GM12878 (cell line): Measurements from ENCODE around the gene SPIB. TPM values are rescaled to one million over a fixed set of nuclear protein-coding genes. Genes with fewer than 3 reads are reported as not detected.

Source experiments
- BACH1 ChIP-seq: fragments of 450-650 bp; IDR thresholded peaks from 2 replicates; pipeline ENCODE4 v1.6.1; 2017; ENCODE audit warnings: mild to moderate bottlenecking, borderline replicate concordance
- CREM ChIP-seq: IDR thresholded peaks from 2 replicates; pipeline ENCODE4 v1.6.1; 2014; ENCODE audit warnings: antibody characterized with exemption, low read depth
- DPF2 ChIP-seq: fragments of 450-650 bp; IDR thresholded peaks from 2 replicates; pipeline ENCODE4 v1.6.1; 2017; ENCODE audit warnings: mild to moderate bottlenecking
- NR2F1 ChIP-seq: fragments of 450-650 bp; conservative IDR thresholded peaks from 2 replicates; pipeline ENCODE4 v1.6.1; 2017; ENCODE audit warnings: mild to moderate bottlenecking
- PAX5 ChIP-seq: IDR thresholded peaks from 2 replicates; pipeline ENCODE4 v1.6.1; 2011; ENCODE audit warnings: low read depth, low read length, borderline replicate concordance
- POU2F2 ChIP-seq: IDR thresholded peaks from 3 replicates; pipeline ENCODE4 v1.6.1; 2011; ENCODE audit warnings: low read depth, mild to moderate bottlenecking, low read length, borderline replicate concordance
- RELA ChIP-seq: fragments of 450-650 bp; IDR thresholded peaks from 2 replicates; pipeline ENCODE4 v1.8.0; 2014; ENCODE audit warnings: borderline replicate concordance; ENCODE audit not compliant: partially characterized antibody
- SKIL ChIP-seq: fragments of 450-650 bp; IDR thresholded peaks from 2 replicates; pipeline ENCODE4 v1.6.1; 2017; ENCODE audit warnings: mild to moderate bottlenecking, low read depth, inconsistent platforms; ENCODE audit not compliant: poor library complexity, severe bottlenecking
- SMARCA5 ChIP-seq: fragments of 450-650 bp; IDR thresholded peaks from 2 replicates; pipeline ENCODE4 v1.6.1; 2017; ENCODE audit warnings: mild to moderate bottlenecking
- SREBF2 ChIP-seq: IDR thresholded peaks from 2 replicates; pipeline ENCODE4 v1.6.1; 2012; ENCODE audit warnings: mild to moderate bottlenecking, low read length
- SUZ12 ChIP-seq: fragments of 200-600 bp; sonication (generic); IDR thresholded peaks from one replicate; pipeline ENCODE4 v1.6.1; 2018; ENCODE audit warnings: antibody characterized with exemption, mild to moderate bottlenecking; ENCODE audit not compliant: unreplicated experiment
- TARDBP ChIP-seq: IDR thresholded peaks from 2 replicates; pipeline ENCODE4 v1.6.1; 2016; ENCODE audit warnings: borderline replicate concordance
- USF1 ChIP-seq: IDR thresholded peaks from 2 replicates; pipeline ENCODE4 v1.6.1; 2011; ENCODE audit warnings: borderline replicate concordance, low read depth, mild to moderate bottlenecking, moderate library complexity, mixed read lengths, low read length; ENCODE audit not compliant: insufficient read depth; ENCODE audit errors: extremely low read length
- YY1 ChIP-seq: IDR thresholded peaks from 2 replicates; pipeline ENCODE4 v1.6.1; 2011; ENCODE audit warnings: low read depth, mild to moderate bottlenecking, low read length
- ZBTB4 ChIP-seq: fragments of 450-650 bp; formaldehyde crosslinking; IDR thresholded peaks from 2 replicates; pipeline ENCODE4 v1.4.0; 2022; ENCODE audit warnings: mild to moderate bottlenecking, moderate library complexity
- polyA plus RNA-seq, 11 experiments: library from polyadenylated mRNA; depleted of rRNA in 4 of 11; unstranded in 6 of 11; stranded (reverse) in 5 of 11; fragments of >200 nt; fragmentation: Nextera tagmentation in 4 of 11; fragmentation: Illumina TruSeq in 1 of 11; extraction: Ambion mirVana in 4 of 11; extraction: Trizol in 1 of 11; gene quantifications; 1 replicate in 1 of 11; 2 replicates in 10 of 11; pipeline versions ENCODE4 v1.2.1 to v1.2.3, GENCODE V29; 2011 to 2016; ENCODE audit warnings: inconsistent platforms in 2 of 11, missing spikeins in 2 of 11, low read depth in 1 of 11
- total RNA-seq, 4 experiments: library from RNA; depleted of rRNA in 3 of 4; stranded (reverse); fragments of >200 nt in 3 of 4; fragmentation: Illumina TruSeq in 1 of 4; extraction: Trizol in 1 of 4; gene quantifications; 2 replicates each; pipeline versions ENCODE4 v1.2.1 to v1.2.3, GENCODE V29; 2013 to 2021
- TF ChIP-seq, protein P1 (sequence below): IDR thresholded peaks from 2 replicates; pipeline ENCODE4 v1.6.1; 2012; ENCODE audit warnings: low read length, inconsistent platforms

The SPIB gene
- total and polyA plus RNA-seq, 10 of the 15 experiments (the other 5 are each of a cell fraction or from before 2014, with no cell fraction given): 3.5 to 123 (median 56.0) TPM

DNA sequence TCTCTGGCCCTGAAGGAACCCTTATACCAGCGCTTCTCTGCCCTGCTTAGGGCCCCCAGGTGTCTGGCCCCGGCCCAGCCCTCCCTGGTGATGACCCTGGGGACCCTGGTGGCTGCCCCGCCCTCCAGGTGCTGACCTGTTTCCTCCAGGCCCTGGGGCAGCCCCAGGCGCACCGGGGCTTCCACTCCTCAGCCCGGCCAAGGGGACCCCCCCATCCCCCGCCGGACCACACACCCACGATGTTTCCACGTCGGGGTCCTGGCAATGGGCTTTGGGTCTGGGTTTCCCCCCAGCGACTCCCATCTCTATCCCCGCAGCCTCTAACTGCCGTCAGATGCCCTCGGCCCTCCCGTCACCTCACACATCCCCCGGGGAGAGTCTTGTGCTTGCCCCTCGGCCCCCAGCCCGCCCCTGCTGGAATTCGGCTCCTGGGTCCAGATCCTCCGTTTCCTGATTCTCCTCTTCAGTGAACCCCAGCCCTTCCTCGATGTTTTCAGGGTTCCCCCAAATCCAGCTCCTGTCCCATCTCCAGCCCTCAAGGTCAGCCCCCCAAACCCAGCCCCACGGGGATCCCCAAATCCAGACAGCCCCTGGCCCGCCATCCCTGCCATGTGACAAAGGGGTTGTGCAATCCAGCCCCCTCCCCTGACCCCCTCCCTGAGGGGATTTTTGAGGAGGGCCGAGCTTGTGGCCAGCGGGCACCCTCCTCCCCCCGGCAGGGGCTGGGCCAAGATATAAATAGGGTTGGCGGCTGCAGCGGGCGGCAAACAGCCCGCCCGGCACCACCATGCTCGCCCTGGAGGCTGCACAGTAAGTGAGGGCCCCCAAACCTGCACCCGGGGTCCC is at the start of gene SPIB (continued):
- peak; percentile 16 for TF ChIP-seq SKIL
- TF ChIP-seq POU2F2: peak; percentile 72; the same call in 2 of the 3 replicates
- TF ChIP-seq ZBTB4 (CRISPR knock-in tag): no peak
- no peak for TF ChIP-seq USF1
- 0 out of 2 replicates have a peak, but pooled peaks have one; percentile 29 for TF ChIP-seq YY1
- 0 out of 2 replicates have a peak, but pooled peaks have one; percentile 37 for TF ChIP-seq DPF2
- no peak; the same call in 1 of the 2 replicates for TF ChIP-seq SMARCA5
- TF ChIP-seq RELA: peak; percentile 44
- peak; percentile 49; the same call in 1 of the 2 replicates for TF ChIP-seq PAX5
- no peak for TF ChIP-seq SREBF2
- TF ChIP-seq CREM: no peak
- TF ChIP-seq, protein P1, sequence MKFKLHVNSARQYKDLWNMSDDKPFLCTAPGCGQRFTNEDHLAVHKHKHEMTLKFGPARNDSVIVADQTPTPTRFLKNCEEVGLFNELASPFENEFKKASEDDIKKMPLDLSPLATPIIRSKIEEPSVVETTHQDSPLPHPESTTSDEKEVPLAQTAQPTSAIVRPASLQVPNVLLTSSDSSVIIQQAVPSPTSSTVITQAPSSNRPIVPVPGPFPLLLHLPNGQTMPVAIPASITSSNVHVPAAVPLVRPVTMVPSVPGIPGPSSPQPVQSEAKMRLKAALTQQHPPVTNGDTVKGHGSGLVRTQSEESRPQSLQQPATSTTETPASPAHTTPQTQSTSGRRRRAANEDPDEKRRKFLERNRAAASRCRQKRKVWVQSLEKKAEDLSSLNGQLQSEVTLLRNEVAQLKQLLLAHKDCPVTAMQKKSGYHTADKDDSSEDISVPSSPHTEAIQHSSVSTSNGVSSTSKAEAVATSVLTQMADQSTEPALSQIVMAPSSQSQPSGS: no peak
- no peak for TF ChIP-seq TARDBP
- TF ChIP-seq NR2F1: peak; percentile 91
- TF ChIP-seq SUZ12: no peak
- peak; percentile 85 for TF ChIP-seq BACH1
